A549 (cell line): ENCODE data around the gene GPATCH2. TPM values are rescaled to one million over a fixed set of nuclear protein-coding genes. Genes with fewer than 3 reads are reported as not detected.

Experiments
- ATAC-seq, 2 experiments: fragments of 200-7000 bp in 1 of 2; fragments of >200 bp in 1 of 2; cut with Nextera tagmentation in 1 of 2; cut with Tn5 transposase in 1 of 2; 3 replicates each; pipeline versions ENCODE4 v1.8.0 to v1.9.1; 2018 to 2020; ENCODE audit warnings: mild to moderate bottlenecking in 1 of 2, moderate library complexity in 1 of 2
- CTCF ChIA-PET: fragments of 300-600 bp; sonication (Branson Sonifier 250); formaldehyde crosslinking; extraction: SDS; loops from one replicate; lab custom pipeline; 2021; ENCODE audit warnings: antibody characterized with exemption, inconsistent platforms; lab: Yijun Ruan, JAX
- POLR2A ChIA-PET: fragments of 350-600 bp; formaldehyde crosslinking; extraction: SDS; loops from one replicate; lab custom pipeline; 2021; ENCODE audit warnings: antibody characterized with exemption, inconsistent platforms; lab: Yijun Ruan, JAX
- DNase-seq, 2 experiments: peaks; one replicate each; pipeline versions ENCODE4 v3.0.0 to v3.0.0-alpha.2; 2011 to 2016; ENCODE audit warnings: low read depth in 1 of 2, low spot score in 1 of 2
- FAIRE-seq: peaks from 2 replicates; lab custom pipeline; 2011; peaks lifted over from hg19 to GRCh38; lab: Jason Lieb, UNC
- H3K27ac ChIP-seq, 2 experiments: fragments of >200 bp; sonication (Bioruptor Twin); formaldehyde crosslinking; 3 replicates each; pipeline ENCODE4 v1.5.1; 2016 to 2017
- H3K4me1 ChIP-seq: fragments of >200 bp; sonication (Bioruptor Twin); formaldehyde crosslinking; 3 replicates; pipeline ENCODE4 v1.6.1; 2016
- H3K4me2 ChIP-seq: fragments of >200 bp; sonication (Bioruptor Twin); formaldehyde crosslinking; 3 replicates; pipeline ENCODE4 v1.6.1; 2016
- H3K4me3 ChIP-seq: fragments of >200 bp; sonication (Bioruptor Twin); formaldehyde crosslinking; 3 replicates; pipeline ENCODE4 v1.5.1; 2016
- H3K9me3 ChIP-seq: fragments of >200 bp; sonication (Bioruptor Twin); formaldehyde crosslinking; 3 replicates; pipeline ENCODE4 v1.6.1; 2016
- BCL3 ChIP-seq: fragments of >200 bp; sonication (Bioruptor Twin); formaldehyde crosslinking; IDR thresholded peaks from 3 replicates; pipeline ENCODE4 v1.6.1; 2016
- CHD2 ChIP-seq: fragments of 150-350 bp; IDR thresholded peaks from 2 replicates; pipeline ENCODE4 v1.6.1; 2014; ENCODE audit warnings: low read length; ENCODE audit not compliant: partially characterized antibody
- CTCF ChIP-seq: fragments of >200 bp; sonication (Bioruptor Twin); formaldehyde crosslinking; IDR thresholded peaks from 3 replicates; pipeline ENCODE4 v1.5.1; 2016
- E2F6 ChIP-seq: IDR thresholded peaks from 2 replicates; pipeline ENCODE4 v1.6.1; 2012; ENCODE audit warnings: low read depth, borderline replicate concordance
- EHMT2 ChIP-seq: fragments of 200-600 bp; sonication (generic); IDR thresholded peaks from 2 replicates; pipeline ENCODE4 v1.6.1; 2016; ENCODE audit warnings: antibody characterized with exemption, low read depth, mild to moderate bottlenecking, moderate library complexity
- ELK1 ChIP-seq: fragments of 150-350 bp; IDR thresholded peaks from 2 replicates; pipeline ENCODE4 v1.6.1; 2014; ENCODE audit warnings: low read depth, mild to moderate bottlenecking, low read length
- EP300 ChIP-seq, 2 experiments: fragments of >200 bp; sonication (Bioruptor Twin); formaldehyde crosslinking; IDR thresholded peaks; 2 replicates in 1 of 2; 3 replicates in 1 of 2; pipeline ENCODE4 v1.6.1; 2016 to 2017
- FOSL2 ChIP-seq, 2 experiments: fragments of 450-650 bp in 1 of 2; fragments of >200 bp in 1 of 2; sonication (Bioruptor Twin) in 1 of 2; formaldehyde crosslinking; IDR thresholded peaks; 2 replicates each; pipeline versions ENCODE4 v1.5.0 to v1.6.1; 2016 to 2020; ENCODE audit warnings: mild to moderate bottlenecking in 1 of 2, moderate library complexity in 1 of 2
- FOXS1 ChIP-seq: fragments of 250-450 bp; sonication (Bioruptor Pico); IDR thresholded peaks from 2 replicates; pipeline ENCODE4 v1.5.0; 2020; ENCODE audit warnings: mild to moderate bottlenecking, moderate library complexity
- GATA3 ChIP-seq: IDR thresholded peaks from 2 replicates; pipeline ENCODE4 v1.6.1; 2012; ENCODE audit warnings: borderline replicate concordance
- HDAC2 ChIP-seq: fragments of 200-600 bp; sonication (generic); IDR thresholded peaks from 2 replicates; pipeline ENCODE4 v1.6.1; 2016
- HES2 ChIP-seq: fragments of >200 bp; sonication (Bioruptor Twin); formaldehyde crosslinking; IDR thresholded peaks from 2 replicates; pipeline ENCODE4 v1.6.1; 2016
- HEYL ChIP-seq: fragments of 250-450 bp; sonication (Bioruptor Pico); IDR thresholded peaks from 2 replicates; pipeline ENCODE4 v1.8.0; 2021; ENCODE audit warnings: mild to moderate bottlenecking, moderate library complexity
- HMGXB4 ChIP-seq: fragments of 250-450 bp; sonication (Bioruptor Pico); IDR thresholded peaks from 2 replicates; pipeline ENCODE4 v1.5.0; 2021; ENCODE audit warnings: mild to moderate bottlenecking, moderate library complexity, borderline replicate concordance
- HOXB5 ChIP-seq: fragments of 250-450 bp; sonication (Bioruptor Pico); IDR thresholded peaks from 2 replicates; pipeline ENCODE4 v1.5.0; 2020; ENCODE audit warnings: mild to moderate bottlenecking, moderate library complexity
- JUNB ChIP-seq: fragments of >200 bp; sonication (Bioruptor Twin); formaldehyde crosslinking; IDR thresholded peaks from 2 replicates; pipeline ENCODE4 v1.6.1; 2016
- KDM1A ChIP-seq: fragments of 200-600 bp; sonication (generic); IDR thresholded peaks from 2 replicates; pipeline ENCODE4 v1.6.1; 2016; ENCODE audit warnings: low read depth, mild to moderate bottlenecking
- PBX3 ChIP-seq: IDR thresholded peaks from 2 replicates; pipeline ENCODE4 v1.6.1; 2012
- POLR2A ChIP-seq: IDR thresholded peaks from 2 replicates; pipeline ENCODE4 v1.6.1; 2012; ENCODE audit warnings: mild to moderate bottlenecking, low read length
- POLR2AphosphoS2 ChIP-seq: conservative IDR thresholded peaks from 2 replicates; pipeline ENCODE4 v1.6.1; 2012; ENCODE audit warnings: low read length, improper control_type of control experiment, inconsistent platforms
- USF2 ChIP-seq: fragments of 450-650 bp; IDR thresholded peaks from 2 replicates; pipeline ENCODE4 v1.6.1; 2014; ENCODE audit warnings: antibody characterized with exemption
- ZFP36 ChIP-seq: fragments of 450-650 bp; IDR thresholded peaks from 2 replicates; pipeline ENCODE4 v1.6.1; 2014; ENCODE audit warnings: borderline replicate concordance; ENCODE audit not compliant: partially characterized antibody
- WGBS: methylation state at CpG from one replicate; pipeline ENCODE4 v1.1.6; 2017; ENCODE audit errors: missing lambda C conversion rate; 5-methylcytosine and 5-hydroxymethylcytosine counted together
- polyA plus RNA-seq, 4 experiments: library from polyadenylated mRNA; depleted of rRNA in 3 of 4; stranded (reverse); fragments of >200 nt; fragmentation: RNase III in 1 of 4; extraction: RNeasy Plus Mini Kit Qiagen cat#74134 plus additional on column Dnase treatment in 1 of 4; gene quantifications; 2 replicates in 3 of 4; 3 replicates in 1 of 4; pipeline ENCODE4 v1.2.3, GENCODE V29; 2011 to 2017

Gene GPATCH2
- polyA plus RNA-seq, 2 of the 4 experiments (the other 2 are of a cell fraction), result 10.8 to 18.6 TPM

GRCh38 chr1:217435204-217435603 lies 195.7 kb downstream of the GPATCH2 start:
- 95% methylated on average over 4 of the region's 4 CpGs for WGBS
- no peak overlapping the region for H3K4me3 ChIP-seq
- no peaks in the 10 kb centered on the region for H3K4me1 ChIP-seq
- H3K9me3 ChIP-seq, result 0 out of 3 replicates have a peak, but pooled peaks cover 5% of the 10 kb centered on the region
- no peak overlapping the region for H3K4me2 ChIP-seq
- no peak overlapping the region for H3K27ac ChIP-seq
- ATAC-seq (no peak), DNase-seq (no peak), FAIRE-seq (no peak)
- TF ChIP-seq POLR2A (no peak), GATA3 (no peak), KDM1A (no peak), HMGXB4 (CRISPR knock-in tag) (no peak), HOXB5 (CRISPR knock-in tag) (no peak), USF2 (no peak), CHD2 (no peak), ZFP36 (no peak), EP300 (IDR thresholded peaks at IDR 0.05) (no peak), POLR2AphosphoS2 (no peak), BCL3 (no peak)
- CTCF ChIA-PET, result no interaction called here
- POLR2A ChIA-PET, result no interaction called here

- no peak overlapping the region for H3K4me3 ChIP-seq
- ChIA-PET POLR2A (no interaction called here), CTCF (no interaction called here)
- WGBS, result 76% methylated on average over 4 of the region's 4 CpGs
- DNase-seq, result no peak
- TF ChIP-seq E2F6 (no peak), ELK1 (no peak), PBX3 (no peak), FOXS1 (CRISPR knock-in tag) (no peak), FOSL2 (IDR thresholded peaks at IDR 0.05) (no peak), FOSL2 (CRISPR knock-in tag; IDR thresholded peaks at IDR 0.05) (no peak), HES2 (no peak), USF2 (no peak), HEYL (CRISPR knock-in tag) (no peak), JUNB (no peak), BCL3 (no peak), CTCF (no peak), HMGXB4 (CRISPR knock-in tag) (no peak), EHMT2 (no peak), HDAC2 (no peak)
- no peak overlapping the region for H3K4me2 ChIP-seq
- no peaks in the 10 kb centered on the region for H3K9me3 ChIP-seq
- H3K4me1 ChIP-seq, result no peaks in the 10 kb centered on the region
- FAIRE-seq, result no peak
- no peak for ATAC-seq
- no peak overlapping the region for H3K27ac ChIP-seq
Measured at GRCh38 chr1:217433664-217434063, 197.2 kb downstream of the GPATCH2 start.
